HG02885 (cell line): ENCODE measurements around the gene ZNF277.
"Not testable (repeated sequence)": the region's sequence is repeated elsewhere in the genome, so short reads cannot be mapped to it uniquely, and the experiment has no call there.

Experiments used
- ATAC-seq: cut with Tn5 transposase; IDR thresholded peaks from one replicate; pipeline ENCODE4 v1.9.1; 2021; ENCODE audit warnings: mild to moderate bottlenecking; ENCODE audit not compliant: unreplicated experiment, poor library complexity

Gene ZNF277

DNA sequence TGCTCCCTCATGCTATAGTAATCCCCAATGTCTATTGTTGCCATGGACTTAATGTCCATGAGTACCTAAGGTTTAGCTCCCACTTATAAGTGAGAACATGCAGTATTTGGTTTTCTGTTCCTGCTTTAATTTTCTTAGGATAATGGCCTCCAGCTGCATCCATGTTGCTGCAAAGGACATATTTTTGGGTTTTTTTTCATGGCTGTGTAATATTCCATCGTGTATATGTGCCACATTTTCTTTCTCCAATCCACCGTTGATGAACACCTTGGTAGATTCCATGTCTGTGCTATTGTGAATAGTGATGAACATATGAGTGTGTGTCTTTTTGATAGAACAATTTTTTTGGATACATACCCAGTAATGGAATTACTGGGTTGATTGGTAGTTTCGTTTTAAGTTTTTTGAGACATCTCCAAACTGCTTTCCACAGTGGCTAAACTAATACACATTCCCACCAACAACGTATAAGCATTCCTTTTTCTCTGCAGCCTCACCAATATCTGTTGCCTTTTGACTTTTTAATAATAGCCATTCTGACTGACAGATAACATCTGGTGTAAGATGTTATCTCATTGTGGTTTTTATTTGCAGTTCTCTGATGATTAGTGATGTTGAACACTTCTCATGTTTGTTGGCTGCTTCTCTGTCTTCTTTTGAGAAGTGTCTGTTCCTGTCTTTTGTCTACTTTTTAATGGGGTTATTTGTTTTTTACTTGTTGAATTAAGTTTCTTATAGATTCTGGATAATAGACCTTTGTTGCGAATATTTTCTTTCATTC, 175.0 kb downstream of the ZNF277 start:
- ATAC-seq: no peak

DNA sequence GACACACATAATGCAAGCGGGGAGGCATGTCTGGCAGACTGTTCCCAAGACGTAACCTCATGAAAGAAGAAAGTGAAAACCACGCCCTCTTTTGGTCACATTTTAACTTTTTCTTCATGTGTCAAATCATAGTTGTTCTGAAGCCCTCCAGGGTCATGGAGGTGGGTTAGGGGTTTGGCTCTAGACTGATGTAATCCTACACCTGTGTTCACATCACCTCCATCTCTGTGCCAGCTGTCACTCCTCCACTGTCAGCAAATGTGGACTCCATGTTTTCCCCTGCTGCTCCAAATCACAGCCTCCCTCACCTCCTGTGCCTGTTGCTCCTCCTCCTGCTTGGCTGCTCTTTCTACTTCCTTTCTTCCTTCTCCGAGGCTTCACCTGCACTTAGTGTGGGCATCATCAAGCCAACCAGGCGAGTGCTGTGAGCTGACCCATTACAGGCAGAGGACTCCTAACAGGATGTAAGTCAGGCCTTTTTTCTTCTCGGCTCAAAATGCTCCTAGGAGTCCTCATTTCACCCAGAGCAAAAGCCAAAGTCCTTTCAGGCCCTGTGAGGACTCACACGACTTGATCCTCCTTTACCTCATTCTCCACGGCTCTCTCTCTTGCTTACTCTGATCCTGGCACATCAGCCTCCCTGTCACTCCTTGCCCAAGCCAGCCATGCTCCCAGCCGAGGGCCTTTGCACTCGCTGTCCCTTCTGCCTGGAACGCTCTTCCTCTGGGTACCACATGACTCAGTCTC, 177.3 kb downstream of the ZNF277 start:
- peak; percentile 65 for ATAC-seq

DNA sequence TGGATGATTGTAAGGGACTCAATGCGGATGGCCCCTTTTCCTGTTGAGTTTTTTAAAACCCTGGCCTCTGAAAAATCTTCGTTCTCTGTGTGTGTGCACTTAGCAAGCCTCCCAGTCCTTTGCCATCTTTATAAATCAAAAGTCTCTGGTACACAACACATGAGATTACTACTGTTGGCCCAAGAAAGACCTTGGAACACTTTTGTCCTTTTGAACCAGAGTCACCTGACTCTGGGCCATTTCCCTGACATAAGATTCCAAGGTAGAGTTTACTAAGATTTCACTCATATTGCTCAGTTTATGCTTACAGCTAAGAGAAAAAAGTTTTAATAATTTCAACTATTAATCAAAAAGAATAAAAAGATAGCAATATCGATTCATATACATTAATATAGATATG, 179.0 kb downstream of the ZNF277 start:
- no peak for ATAC-seq

DNA sequence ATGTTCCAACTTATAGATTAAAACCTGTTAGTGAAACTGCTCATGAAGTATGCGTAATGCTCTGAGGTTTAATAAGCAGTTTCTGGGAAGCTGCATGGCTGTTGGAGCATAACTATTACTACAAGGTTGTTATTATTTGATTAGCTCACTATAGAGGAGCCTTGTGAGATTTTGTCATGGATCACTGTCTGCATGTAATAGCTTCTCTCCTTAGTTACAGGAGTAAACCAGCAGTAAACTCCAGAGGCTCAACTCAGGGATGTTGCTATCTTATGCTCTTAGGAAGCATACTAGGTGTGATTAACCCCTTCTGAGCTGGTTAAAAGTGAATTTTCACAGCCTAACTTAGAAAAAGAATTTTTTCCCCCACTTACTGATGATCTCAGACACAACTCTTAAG, 180.1 kb downstream of the ZNF277 start:
- ATAC-seq: no peak

DNA sequence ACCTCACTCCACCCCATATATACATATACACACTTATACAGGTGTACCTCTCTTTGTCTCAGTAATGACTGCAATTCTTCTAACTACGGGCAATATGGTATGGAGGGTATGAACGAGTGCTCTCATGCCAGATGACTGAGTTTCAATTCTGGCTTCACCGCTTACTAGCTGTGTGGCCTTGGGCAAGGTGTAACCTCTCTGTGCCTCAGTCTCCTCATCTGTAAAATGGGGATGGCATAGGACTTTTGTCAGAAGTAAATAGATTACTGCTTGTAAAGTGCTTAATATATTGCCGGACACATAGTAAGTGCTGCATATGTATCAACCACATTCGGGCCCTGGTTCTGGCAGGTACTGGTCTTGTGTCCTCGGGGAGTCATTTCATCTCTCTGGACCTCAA, 183.7 kb downstream of the ZNF277 start:
- ATAC-seq: no peak

DNA sequence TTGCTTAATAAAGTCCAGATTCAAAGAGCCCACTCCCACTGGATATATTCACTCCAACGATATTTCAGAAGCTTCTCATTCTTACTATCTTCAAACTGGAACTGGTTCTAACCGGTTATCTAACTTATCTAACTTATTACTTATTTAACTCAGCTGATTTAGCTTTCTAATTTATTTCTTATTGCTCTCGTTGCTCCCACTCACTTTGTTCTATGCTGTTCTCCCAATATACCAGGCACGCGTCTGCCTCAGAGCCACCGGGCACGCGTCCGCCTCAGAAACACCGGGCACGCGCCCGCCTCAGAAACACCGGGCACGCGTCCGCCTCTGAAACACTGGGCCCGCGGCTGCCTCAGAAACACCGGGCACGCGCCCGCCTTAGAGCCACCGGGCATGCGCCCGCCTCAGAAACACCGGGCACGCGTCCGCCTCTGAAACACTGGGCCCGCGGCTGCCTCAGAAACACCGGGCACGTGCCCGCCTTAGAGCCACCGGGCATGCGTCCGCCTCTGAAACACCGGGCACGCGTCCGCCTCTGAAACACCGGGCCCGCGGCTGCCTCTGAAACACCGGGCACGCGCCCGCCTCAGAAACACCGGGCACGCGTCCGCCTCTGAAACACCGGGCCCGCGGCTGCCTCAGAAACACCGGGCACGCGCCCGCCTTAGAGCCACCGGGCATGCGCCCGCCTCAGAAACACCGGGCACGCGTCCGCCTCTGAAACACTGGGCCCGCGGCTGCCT, 184.8 kb downstream of the ZNF277 start:
- ATAC-seq: not testable (repeated sequence)

DNA sequence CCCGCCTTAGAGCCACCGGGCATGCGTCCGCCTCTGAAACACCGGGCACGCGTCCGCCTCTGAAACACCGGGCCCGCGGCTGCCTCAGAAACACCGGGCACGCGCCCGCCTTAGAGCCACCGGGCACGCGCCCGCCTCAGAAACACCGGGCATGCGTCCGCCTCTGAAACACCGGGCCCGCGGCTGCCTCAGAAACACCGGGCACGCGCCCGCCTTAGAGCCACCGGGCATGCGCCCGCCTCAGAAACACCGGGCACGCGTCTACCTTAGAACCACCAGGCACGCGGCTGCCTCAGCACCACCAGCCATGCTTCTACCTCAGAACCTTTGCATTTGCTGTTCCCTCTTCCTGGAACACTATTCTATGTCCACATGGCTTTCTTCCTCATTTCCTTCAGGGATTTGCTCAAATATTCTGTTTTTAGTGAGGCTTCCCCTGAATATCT, 185.4 kb downstream of the ZNF277 start:
- ATAC-seq: peak; percentile 77
